Measurements from ENCODE around the gene P2RX3. TPM values are rescaled to one million over a fixed set of nuclear protein-coding genes. Genes with fewer than 3 reads are reported as not detected.

P2RX3 gene
- total RNA-seq, 1 experiment from 2014 or later = 7.1 TPM

DNA sequence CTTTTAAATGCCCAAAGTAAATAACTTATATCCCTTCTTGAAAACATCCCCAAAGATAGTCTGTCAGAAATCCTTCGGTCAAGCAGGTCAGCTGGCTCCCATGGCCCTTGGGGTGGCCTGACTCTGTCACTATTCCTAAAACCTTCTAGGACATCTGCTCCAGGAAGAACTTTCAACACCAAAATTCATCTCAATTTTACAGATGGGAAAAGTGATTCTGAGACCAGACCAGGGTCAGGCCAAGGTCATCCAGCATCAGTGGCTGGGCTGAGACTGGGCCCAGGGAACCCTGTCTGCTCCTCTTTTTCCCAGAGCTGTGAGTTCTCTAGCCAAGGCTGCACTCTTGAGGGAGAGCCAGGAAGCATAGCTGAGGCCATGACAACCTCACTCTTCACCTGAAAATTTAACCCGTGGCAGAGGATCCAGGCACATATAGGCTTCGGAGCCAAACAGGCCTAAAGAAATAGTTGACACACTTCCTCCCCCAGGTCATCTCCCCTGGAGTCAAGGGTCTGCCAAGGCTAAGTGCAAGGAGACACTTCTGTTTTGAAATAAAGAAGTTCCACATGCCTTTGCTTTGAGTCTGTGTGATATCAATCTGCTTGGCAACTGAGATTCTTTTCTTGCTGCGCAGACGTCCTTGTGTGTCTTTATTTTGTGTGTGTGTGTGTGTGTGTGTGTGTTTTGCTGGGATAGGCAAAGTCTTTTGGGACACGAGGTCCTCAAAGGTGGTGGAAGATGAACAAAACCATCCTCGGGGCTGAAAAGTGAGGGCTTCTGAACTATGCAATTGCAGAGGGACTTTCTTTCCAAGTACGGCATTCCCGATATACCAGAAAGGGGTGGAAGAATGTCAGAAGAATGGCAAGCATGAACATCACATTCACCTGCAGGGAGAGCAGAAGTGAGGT is 69.1 kb downstream of the P2RX3 start:
- in situ Hi-C loops (cut with HindIII; ENCODE audit: low sequenced_read_pairs) = no loop called here
- no peak for DNase-seq (ENCODE audit: low spot score)

GRCh38 chr11:57407941-57408475 is 69.9 kb downstream of the P2RX3 start:
- DNase-seq (ENCODE audit: low spot score) = no peak
- in situ Hi-C loops (cut with HindIII; ENCODE audit: low sequenced_read_pairs) = no loop called here

DNA sequence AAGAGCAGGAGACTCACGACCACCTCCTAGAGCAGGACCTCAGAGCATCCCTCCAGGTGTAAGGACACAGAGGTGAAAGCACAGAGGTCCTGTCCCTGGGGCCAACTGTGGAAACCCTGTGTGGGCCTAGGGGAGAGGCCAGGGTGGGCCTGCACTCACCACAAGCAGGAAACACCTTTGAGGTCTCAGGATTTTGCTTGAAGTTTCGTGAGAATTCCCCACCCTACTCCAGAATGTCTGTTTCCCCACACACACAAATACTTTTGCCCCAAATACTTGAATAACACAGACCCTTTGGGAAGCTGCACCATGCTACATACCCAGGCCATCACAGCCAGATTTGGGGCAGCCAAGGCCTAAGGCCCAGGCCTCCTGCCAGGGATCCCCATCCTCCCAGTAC is 70.6 kb downstream of the P2RX3 start:
- in situ Hi-C loops (cut with HindIII; ENCODE audit: low sequenced_read_pairs) = no loop called here
- no peak for DNase-seq (ENCODE audit: low spot score)

DNA sequence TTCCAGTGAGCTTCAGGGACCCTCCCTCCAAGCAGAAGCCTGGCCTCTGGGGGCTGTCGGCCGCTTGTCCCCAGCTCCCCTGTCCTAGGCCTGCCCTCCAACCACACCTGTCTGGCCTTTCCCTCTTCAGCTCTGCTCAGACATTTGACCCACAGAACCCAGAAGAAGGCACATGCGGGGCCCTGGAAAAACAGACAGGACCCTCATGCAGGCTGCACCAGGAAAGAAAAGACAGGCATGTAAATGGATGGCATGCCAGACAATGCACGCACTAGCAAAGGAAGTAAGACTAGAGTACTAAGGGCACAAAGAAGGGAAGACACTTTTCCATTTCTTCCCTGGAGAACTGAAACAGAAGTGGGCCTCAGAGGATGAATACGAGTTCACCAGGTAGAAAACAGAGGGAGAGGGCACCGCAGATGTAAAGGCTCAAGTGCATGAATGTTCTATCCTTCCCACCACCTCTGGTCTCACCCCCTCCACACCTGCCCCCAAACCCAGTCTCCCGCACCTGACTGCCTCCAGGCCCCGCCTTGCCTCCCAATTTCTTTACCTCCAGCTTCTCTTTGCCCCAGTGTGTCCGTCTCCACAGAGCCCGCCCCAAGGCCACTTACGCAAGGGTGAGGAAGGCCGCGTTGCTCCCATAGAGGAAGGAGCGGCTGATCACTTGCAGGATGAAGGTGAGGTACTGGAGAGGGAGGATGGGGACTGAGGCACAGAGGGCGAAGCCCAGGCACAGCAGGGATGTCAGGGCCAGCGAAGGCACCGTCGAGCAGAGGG is 71.4 kb downstream of the P2RX3 start:
- no peak for DNase-seq (ENCODE audit: low spot score)
- in situ Hi-C loops (cut with HindIII; ENCODE audit: low sequenced_read_pairs) = no loop called here

DNA sequence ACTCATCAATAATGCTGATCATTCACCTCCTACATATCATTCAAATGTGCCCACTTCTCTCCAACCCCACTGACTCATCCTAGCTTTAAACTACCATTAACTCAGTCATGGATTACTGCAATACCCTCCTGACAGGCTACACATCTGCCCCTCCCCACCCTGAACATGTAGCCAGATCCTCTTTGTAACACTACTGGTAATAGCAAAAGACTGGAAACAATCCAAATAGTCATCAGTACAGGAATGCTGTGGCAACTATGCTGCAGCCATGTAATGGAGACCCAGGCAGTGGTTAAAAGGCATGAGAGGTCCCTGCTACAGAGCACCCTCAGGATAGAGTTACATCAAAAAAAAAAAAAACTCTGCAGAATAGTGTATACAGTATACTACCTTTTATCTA is 72.1 kb downstream of the P2RX3 start:
- in situ Hi-C loops (cut with HindIII; ENCODE audit: low sequenced_read_pairs) = no loop called here
- DNase-seq (ENCODE audit: low spot score) = no peak

DNA sequence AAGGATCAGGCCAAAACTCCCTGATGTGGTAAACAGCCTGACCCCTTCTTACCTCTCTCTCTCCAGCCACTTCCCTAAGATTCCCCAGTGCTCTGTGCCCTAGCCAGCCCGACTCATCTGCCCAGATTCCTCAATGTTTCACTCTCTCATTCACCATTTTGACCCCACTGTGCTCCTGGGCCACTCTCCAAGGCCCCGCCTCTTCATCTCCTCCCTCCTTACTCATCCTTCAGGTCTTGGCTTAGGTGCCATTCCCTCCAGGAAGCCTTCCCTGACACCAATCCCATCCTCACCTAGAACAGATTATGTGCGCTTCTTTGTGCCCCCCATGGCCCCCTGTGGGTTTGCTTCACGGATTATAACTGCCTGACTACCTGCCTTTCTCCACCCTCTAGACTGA is 75.5 kb downstream of the P2RX3 start:
- DNase-seq (ENCODE audit: low spot score) = no peak
- in situ Hi-C loops (cut with HindIII; ENCODE audit: low sequenced_read_pairs) = no loop called here

DNA sequence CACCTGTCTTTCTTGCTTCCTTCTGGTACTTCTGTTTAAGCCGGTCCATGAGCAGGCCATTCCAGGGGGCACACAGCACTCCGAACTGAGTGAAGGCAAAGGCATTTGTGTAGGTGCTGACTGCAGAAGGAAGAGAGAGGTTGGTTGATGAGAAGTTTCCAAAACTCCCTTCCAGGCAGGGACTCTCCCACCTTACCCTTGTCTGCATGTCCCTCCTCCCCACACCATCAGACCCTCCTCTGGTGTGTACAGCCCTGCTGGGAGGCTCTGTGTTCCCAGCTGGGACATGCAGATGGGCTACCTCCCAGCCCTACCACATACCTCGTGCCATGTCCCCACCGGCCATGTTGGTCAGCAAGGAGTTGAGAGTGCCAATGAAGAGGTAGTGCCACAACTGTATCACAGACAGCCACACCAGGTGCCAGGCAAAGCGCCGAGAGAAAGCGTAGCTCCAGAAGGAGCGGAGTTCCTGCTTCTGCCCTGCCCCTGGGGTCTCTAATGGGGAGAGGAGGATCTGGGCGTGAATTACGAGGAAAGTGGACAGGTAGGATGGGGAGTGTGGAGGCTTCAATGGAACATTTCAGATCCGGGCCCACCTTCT is 76.6 kb downstream of the P2RX3 start:
- in situ Hi-C loops (cut with HindIII; ENCODE audit: low sequenced_read_pairs) = no loop called here
- DNase-seq (ENCODE audit: low spot score) = no peak

- in situ Hi-C loops (cut with HindIII; ENCODE audit: low sequenced_read_pairs) = no loop called here
- DNase-seq (ENCODE audit: low spot score) = no peak
These were observed 78.3 kb downstream of the P2RX3 start for GRCh38 chr11:57416436-57416835.

- DNase-seq (ENCODE audit: low spot score) = no peak
- in situ Hi-C loops (cut with HindIII; ENCODE audit: low sequenced_read_pairs) = no loop called here
These were observed 78.9 kb downstream of the P2RX3 start for GRCh38 chr11:57417056-57417455.

GRCh38 chr11:57418131-57418530 is 80.0 kb downstream of the P2RX3 start:
- in situ Hi-C loops (cut with HindIII; ENCODE audit: low sequenced_read_pairs) = no loop called here
- no peak for DNase-seq (ENCODE audit: low spot score)

DNA sequence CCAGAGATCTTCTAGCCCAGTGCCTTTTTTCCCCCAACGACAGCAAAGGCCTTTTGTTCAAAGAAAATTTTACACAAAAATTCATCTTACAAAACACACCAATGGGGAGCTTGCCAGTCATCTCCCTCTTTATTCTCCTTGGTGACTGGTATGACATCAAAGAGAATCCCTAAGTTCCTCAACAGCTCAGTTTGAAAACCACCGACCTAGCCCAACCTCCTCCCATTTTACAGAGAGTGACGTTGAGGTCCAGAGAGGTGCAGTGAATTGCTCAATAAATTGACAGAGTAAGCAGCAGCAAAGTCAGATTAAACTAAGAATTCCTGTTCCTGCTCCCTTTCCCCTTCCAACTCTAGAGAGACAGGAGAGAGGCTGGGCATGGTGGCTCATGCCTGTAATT is 81.0 kb downstream of the P2RX3 start:
- in situ Hi-C loops (cut with HindIII; ENCODE audit: low sequenced_read_pairs) = no loop called here
- no peak for DNase-seq (ENCODE audit: low spot score)

- in situ Hi-C loops (cut with HindIII; ENCODE audit: low sequenced_read_pairs) = no loop called here
- no peak for DNase-seq (ENCODE audit: low spot score)
These were observed 82.9 kb downstream of the P2RX3 start for GRCh38 chr11:57421066-57421465.

DNA sequence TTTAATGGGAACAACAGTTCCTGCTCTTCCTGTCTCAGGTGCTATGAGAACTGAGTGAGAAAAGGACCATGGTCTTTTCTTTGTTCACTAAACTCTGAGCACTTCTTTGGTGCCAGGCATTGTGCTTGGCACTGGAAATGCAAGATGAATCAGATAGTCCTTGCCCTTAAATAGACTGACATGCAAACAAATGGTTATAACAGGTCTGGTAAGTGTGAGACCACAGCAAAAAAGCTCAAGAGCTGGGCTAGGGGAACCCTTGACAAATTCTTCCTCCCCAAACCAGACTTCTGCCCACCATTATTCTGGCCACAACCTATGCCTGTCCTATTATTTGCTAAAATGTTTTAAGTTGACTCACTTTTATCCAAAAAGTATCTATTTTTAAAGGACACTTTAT is 83.7 kb downstream of the P2RX3 start:
- in situ Hi-C loops (cut with HindIII; ENCODE audit: low sequenced_read_pairs) = no loop called here

More for the DNA sequence above, 83.7 kb downstream of the P2RX3 start:
- DNase-seq (ENCODE audit: low spot score) = no peak

Other genes with a start within 250 kb of the P2RX3 start
- gene LRRC55, start 156.4 kb upstream of the P2RX3 start, total RNA-seq (2014; rRNA removed; shearing (Covaris generic)) = not detected in 2 replicates
- gene APLNR, start 101.1 kb upstream of the P2RX3 start, total RNA-seq (2014; rRNA removed; shearing (Covaris generic)) = not detected in 2 replicates
- 36.0 and 46.3 TPM in 2 replicates for gene TNKS1BP1, start 13.4 kb upstream of the P2RX3 start, total RNA-seq (2014; rRNA removed; shearing (Covaris generic))
- gene SSRP1, start 2.5 kb upstream of the P2RX3 start, total RNA-seq (2014; rRNA removed; shearing (Covaris generic)) = 194 and 208 TPM in 2 replicates
- not detected in 2 replicates for gene PRG3, start 42.8 kb downstream of the P2RX3 start, total RNA-seq (2014; rRNA removed; shearing (Covaris generic))
- not detected in 2 replicates for gene PRG2, start 52.3 kb downstream of the P2RX3 start, total RNA-seq (2014; rRNA removed; shearing (Covaris generic))
- gene SLC43A3, start 88.8 kb downstream of the P2RX3 start, total RNA-seq (2014; rRNA removed; shearing (Covaris generic)) = not detected in 2 replicates
- 2.9 TPM in 1 of 2 replicates, not detected in the other for gene RTN4RL2, start 122.2 kb downstream of the P2RX3 start, total RNA-seq (2014; rRNA removed; shearing (Covaris generic))
- gene SLC43A1, start 177.3 kb downstream of the P2RX3 start, total RNA-seq (2014; rRNA removed; shearing (Covaris generic)) = 8.8 and 15.1 TPM in 2 replicates
- 36.2 and 53.0 TPM in 2 replicates for gene TIMM10, start 192.4 kb downstream of the P2RX3 start, total RNA-seq (2014; rRNA removed; shearing (Covaris generic))
- gene SMTNL1, start 199.2 kb downstream of the P2RX3 start, total RNA-seq (2014; rRNA removed; shearing (Covaris generic)) = not detected in 2 replicates
- 35.9 and 40.3 TPM in 2 replicates for gene UBE2L6, start 229.3 kb downstream of the P2RX3 start, total RNA-seq (2014; rRNA removed; shearing (Covaris generic))